Neuronal stem cell (in vitro differentiated cells): ENCODE measurements around the gene POU2F2.
A peak's percentile ranks its signal among the peaks of the same experiment; 100 is the strongest.

Experiments used
- DNase-seq: peaks from one replicate; pipeline ENCODE4 v3.0.0-alpha.2; 2013; ENCODE audit warnings: low spot score
- H2AFZ ChIP-seq: one replicate; pipeline ENCODE4 v1.6.1; 2013; ENCODE audit warnings: mild to moderate bottlenecking, low read length, inconsistent platforms
- H2AK5ac ChIP-seq: 2 replicates; pipeline ENCODE4 v1.6.1; 2013; ENCODE audit warnings: low read depth, mild to moderate bottlenecking, inconsistent platforms, low read length, moderate library complexity, mixed read lengths
- H2BK120ac ChIP-seq: 2 replicates; pipeline ENCODE4 v1.6.1; 2013; ENCODE audit warnings: low read depth, mild to moderate bottlenecking, inconsistent platforms, low read length, moderate library complexity, mixed read lengths
- H2BK12ac ChIP-seq: one replicate; pipeline ENCODE4 v1.6.1; 2013; ENCODE audit warnings: low read length, inconsistent platforms
- H2BK15ac ChIP-seq: 2 replicates; pipeline ENCODE4 v1.6.1; 2013; ENCODE audit warnings: mild to moderate bottlenecking, low read length, inconsistent platforms, mixed read lengths
- H2BK5ac ChIP-seq: one replicate; pipeline ENCODE4 v1.6.1; 2013; ENCODE audit warnings: inconsistent platforms, mild to moderate bottlenecking, low read length, moderate library complexity
- H3K14ac ChIP-seq: one replicate; pipeline ENCODE4 v1.6.1; 2013; ENCODE audit warnings: low read length, inconsistent platforms
- H3K18ac ChIP-seq: 2 replicates; pipeline ENCODE4 v1.6.1; 2013; ENCODE audit warnings: low read length, inconsistent platforms
- H3K23ac ChIP-seq: 2 replicates; pipeline ENCODE4 v1.6.1; 2013; ENCODE audit warnings: low read depth, mild to moderate bottlenecking, mixed read lengths, low read length, inconsistent platforms; ENCODE audit not compliant: poor library complexity
- H3K27ac ChIP-seq: replicated peaks from 3 replicates; pipeline ENCODE4 v1.5.1; 2013; ENCODE audit warnings: low read length, inconsistent platforms
- H3K27me3 ChIP-seq, 3 experiments: 2 replicates each; pipeline ENCODE4 v1.6.1; 2013; ENCODE audit warnings: low read length in 3 of 3, mild to moderate bottlenecking in 2 of 3, inconsistent platforms in 1 of 3, low read depth in 1 of 3, mixed read lengths in 1 of 3, moderate library complexity in 1 of 3; ENCODE audit not compliant: control insufficient read depth in 3 of 3, insufficient read depth in 3 of 3
- H3K36me3 ChIP-seq, 2 donors: replicated peaks in 1 of 2; 2 replicates each; pipeline ENCODE4 v1.6.1; 2013; ENCODE audit warnings: low read length in 2 of 2; ENCODE audit not compliant: control insufficient read depth in 2 of 2, insufficient read depth in 2 of 2
- H3K4ac ChIP-seq: 2 replicates; pipeline ENCODE4 v1.6.1; 2013; ENCODE audit warnings: inconsistent platforms, mild to moderate bottlenecking, low read length, moderate library complexity
- H3K4me1 ChIP-seq, 2 donors: 1 replicate in 1 of 2; 2 replicates in 1 of 2; pipeline ENCODE4 v1.6.1; 2013; ENCODE audit warnings: low read length in 2 of 2, low read depth in 1 of 2; ENCODE audit not compliant: control insufficient read depth in 2 of 2, insufficient read depth in 1 of 2
- H3K4me2 ChIP-seq: one replicate; pipeline ENCODE4 v1.6.1; 2013; ENCODE audit warnings: mild to moderate bottlenecking, low read length, inconsistent platforms; ENCODE audit not compliant: insufficient read depth, poor library complexity, severe bottlenecking
- H3K4me3 ChIP-seq, 2 donors: 2 replicates each; pipeline ENCODE4 v1.5.1; 2013; ENCODE audit warnings: low read length in 2 of 2, mild to moderate bottlenecking in 2 of 2, inconsistent platforms in 1 of 2, moderate library complexity in 1 of 2
- H3K79me1 ChIP-seq: one replicate; pipeline ENCODE4 v1.6.1; 2013; ENCODE audit warnings: low read depth, mild to moderate bottlenecking, inconsistent platforms, low read length, moderate library complexity
- H3K9ac ChIP-seq: one replicate; pipeline ENCODE4 v1.6.1; 2013; ENCODE audit warnings: mild to moderate bottlenecking, low read depth, low read length, inconsistent platforms; ENCODE audit not compliant: poor library complexity
- H3K9me3 ChIP-seq, 2 donors: replicated peaks in 1 of 2; 2 replicates each; pipeline versions ENCODE3 to v1.6.1; 2013; ENCODE audit warnings: low read length in 2 of 2, mild to moderate bottlenecking in 2 of 2, inconsistent platforms in 1 of 2, low read depth in 1 of 2, mixed read lengths in 1 of 2, moderate library complexity in 1 of 2; ENCODE audit not compliant: control insufficient read depth in 2 of 2, insufficient read depth in 1 of 2
- H4K8ac ChIP-seq: one replicate; pipeline ENCODE4 v1.6.1; 2013; ENCODE audit warnings: low read depth, mild to moderate bottlenecking, inconsistent platforms, low read length, moderate library complexity
- H4K91ac ChIP-seq: one replicate; pipeline ENCODE4 v1.6.1; 2013; ENCODE audit warnings: low read length, low read depth, mild to moderate bottlenecking, inconsistent platforms; ENCODE audit not compliant: poor library complexity
- WGBS, 2 donors: extraction: QIAGEN DNeasy Blood & Tissue Kit; methylation state at CpG; one replicate each; pipeline ENCODE4 v1.1.7; 2013; ENCODE audit warnings: missing lambda C conversion rate in 2 of 2, mixed read lengths in 1 of 2; ENCODE audit not compliant: insufficient read length in 2 of 2, insufficient replicate concordance in 1 of 2; ENCODE audit errors: extremely low coverage in 2 of 2; 5-methylcytosine and 5-hydroxymethylcytosine counted together

POU2F2 gene

GRCh38 chr19:42054205-42054604 is 78.0 kb downstream of the POU2F2 start:
- H3K4me2 ChIP-seq = no peak overlapping the region
- H3K4me1 ChIP-seq = peaks cover 0 to 4% of the 10 kb centered on the region in 2 donors
- no peak overlapping the region for H3K18ac ChIP-seq
- no peak for DNase-seq
- H2BK15ac ChIP-seq = no peak overlapping the region
- H3K36me3 ChIP-seq = peaks cover 0 to 44% of the 10 kb centered on the region in 2 donors
- H3K79me1 ChIP-seq = no peaks in the 10 kb centered on the region
- H3K4me3 ChIP-seq = no peak overlapping the region
- no peak overlapping the region for H3K27ac ChIP-seq
- H3K27me3 ChIP-seq = no peaks in the 10 kb centered on the region
- no peak overlapping the region for H4K8ac ChIP-seq
- H3K4ac ChIP-seq = no peak overlapping the region
- H4K91ac ChIP-seq = no peak overlapping the region
- H3K23ac ChIP-seq = peak overlapping the region; percentile 40
- no peaks in the 10 kb centered on the region for H3K9me3 ChIP-seq
- no peak overlapping the region for H2AFZ ChIP-seq
- H2BK5ac ChIP-seq = no peak overlapping the region
- H2BK120ac ChIP-seq = no peak overlapping the region
- no peak overlapping the region for H3K9ac ChIP-seq
- no peak overlapping the region for H2AK5ac ChIP-seq
- H3K14ac ChIP-seq = no peak overlapping the region
- no CpG with 5 or more reads among the region's 18 CpGs for WGBS, 2 donors
- H2BK12ac ChIP-seq = no peak overlapping the region

GRCh38 chr19:42053037-42053935 is 79.0 kb downstream of the POU2F2 start:
- Histone ChIP-seq H3K14ac (no peak overlapping the region), H2BK5ac (no peak overlapping the region), H3K4me2 (no peak overlapping the region), H2BK15ac (no peak overlapping the region), H3K4me1 (peaks cover 0 to 4% of the 10 kb centered on the region in 2 donors), H2AFZ (no peak overlapping the region), H2AK5ac (no peak overlapping the region), H3K18ac (peak overlapping the region; percentile 4), H3K79me1 (no peaks in the 10 kb centered on the region), H4K91ac (no peak overlapping the region), H3K27ac (no peak overlapping the region), H3K4ac (no peak overlapping the region), H3K23ac (no peak overlapping the region), H2BK12ac (no peak overlapping the region), H4K8ac (no peak overlapping the region), H3K9me3 (no peaks in the 10 kb centered on the region), H2BK120ac (no peak overlapping the region), H3K36me3 (peaks cover 0 to 39% of the 10 kb centered on the region in 2 donors), H3K27me3 (no peaks in the 10 kb centered on the region), H3K9ac (no peak overlapping the region), H3K4me3 (no peak overlapping the region)
- no peak for DNase-seq
- no CpG with 5 or more reads among the region's 17 CpGs for WGBS, 2 donors

GRCh38 chr19:42052241-42052863 is 79.9 kb downstream of the POU2F2 start:
- Histone ChIP-seq H3K4me3 (no peak overlapping the region), H2BK5ac (no peak overlapping the region), H2AK5ac (no peak overlapping the region), H3K14ac (no peak overlapping the region), H3K27ac (no peak overlapping the region), H3K9me3 (no peaks in the 10 kb centered on the region), H3K27me3 (no peaks in the 10 kb centered on the region), H2AFZ (peak overlapping the region; percentile 39), H3K18ac (peak overlapping the region; percentile 42), H2BK12ac (no peak overlapping the region), H3K36me3 (peaks cover 0 to 35% of the 10 kb centered on the region in 2 donors), H3K23ac (peak overlapping the region; percentile 13), H3K4me2 (no peak overlapping the region), H2BK120ac (no peak overlapping the region), H3K9ac (peak overlapping the region; percentile 32), H3K4me1 (peaks cover 0 to 4% of the 10 kb centered on the region in 2 donors), H4K91ac (no peak overlapping the region), H2BK15ac (no peak overlapping the region), H3K4ac (no peak overlapping the region), H3K79me1 (no peaks in the 10 kb centered on the region), H4K8ac (no peak overlapping the region)
- WGBS, 2 donors = no CpG with 5 or more reads among the region's 10 CpGs
- no peak for DNase-seq
